IMR-90 (cell line): Measurements from ENCODE around the gene SEZ6L. TPM values are rescaled to one million over a fixed set of nuclear protein-coding genes. Genes with fewer than 3 reads are reported as not detected.

Experiments
- ATAC-seq: fragments of 200-7000 bp; cut with Tn5 transposase; 2 replicates; pipeline ENCODE4 v1.9.1; 2020; ENCODE audit warnings: low read depth, mild to moderate bottlenecking, moderate library complexity
- BruUV-seq: library from RNA; stranded (reverse); fragments of 400-500 nt; replicated peaks from 2 replicates; lab custom pipeline; 2021; lab: Mats Ljungman, UMichigan
- CTCF ChIA-PET: fragments of 300-600 bp; formaldehyde crosslinking; extraction: SDS; loops from one replicate; lab custom pipeline; 2021; ENCODE audit warnings: antibody characterized with exemption; lab: Yijun Ruan, JAX
- POLR2A ChIA-PET: fragments of 300-600 bp; sonication (Branson Sonifier 250); formaldehyde crosslinking; loops from one replicate; lab custom pipeline; 2022; ENCODE audit warnings: antibody characterized with exemption; ENCODE audit not compliant: unreplicated experiment; lab: Charles Lee
- DNase-seq: peaks from one replicate; pipeline ENCODE4 v3.0.0; 2013
- H2AFZ ChIP-seq: replicated peaks from 2 replicates; pipeline ENCODE3; 2013; ENCODE audit warnings: low read length, mild to moderate bottlenecking; ENCODE audit not compliant: poor library complexity
- H2AK5ac ChIP-seq: 2 replicates; pipeline ENCODE4 v1.6.1; 2013; ENCODE audit warnings: low read depth, low read length, inconsistent platforms
- H2AK9ac ChIP-seq: replicated peaks from 2 replicates; pipeline ENCODE3; 2013; ENCODE audit warnings: mild to moderate bottlenecking, low read depth, low read length, moderate library complexity; ENCODE audit not compliant: poor library complexity
- H2BK120ac ChIP-seq: 2 replicates; pipeline ENCODE4 v1.6.1; 2013; ENCODE audit warnings: low read depth, low read length, inconsistent platforms
- H2BK15ac ChIP-seq: 3 replicates; pipeline ENCODE4 v1.6.1; 2013; ENCODE audit warnings: low read depth, low read length, inconsistent platforms
- H2BK20ac ChIP-seq: 2 replicates; pipeline ENCODE4 v1.6.1; 2013; ENCODE audit warnings: low read depth, mild to moderate bottlenecking, inconsistent platforms, low read length, moderate library complexity
- H2BK5ac ChIP-seq: 2 replicates; pipeline ENCODE4 v1.6.1; 2013; ENCODE audit warnings: mild to moderate bottlenecking, low read depth, low read length, inconsistent platforms; ENCODE audit not compliant: poor library complexity, severe bottlenecking
- H3K14ac ChIP-seq: replicated peaks from 2 replicates; pipeline ENCODE4 v1.6.1; 2013; ENCODE audit warnings: low read depth, low read length, inconsistent platforms
- H3K18ac ChIP-seq: 2 replicates; pipeline ENCODE4 v1.6.1; 2013; ENCODE audit warnings: low read depth, low read length, control low read depth
- H3K23ac ChIP-seq: 2 replicates; pipeline ENCODE4 v1.6.1; 2013; ENCODE audit warnings: low read depth, low read length, inconsistent platforms
- H3K27ac ChIP-seq: 2 replicates; pipeline ENCODE4 v1.5.1; 2013; ENCODE audit warnings: mild to moderate bottlenecking, control low read depth, low read length; ENCODE audit not compliant: insufficient read depth
- H3K27me3 ChIP-seq: 2 replicates; pipeline ENCODE4 v1.6.1; 2013; ENCODE audit warnings: low read length; ENCODE audit not compliant: control insufficient read depth, insufficient read depth
- H3K36me3 ChIP-seq: 2 replicates; pipeline ENCODE4 v1.6.1; 2013; ENCODE audit warnings: low read length, mixed read lengths; ENCODE audit not compliant: control insufficient read depth, insufficient read depth
- H3K4ac ChIP-seq: 2 replicates; pipeline ENCODE4 v1.6.1; 2013; ENCODE audit warnings: low read depth, low read length, inconsistent platforms
- H3K4me1 ChIP-seq: 2 replicates; pipeline ENCODE4 v1.6.1; 2013; ENCODE audit warnings: low read length, mixed read lengths; ENCODE audit not compliant: control insufficient read depth, insufficient read depth
- H3K4me2 ChIP-seq: 2 replicates; pipeline ENCODE4 v1.6.1; 2013; ENCODE audit warnings: low read depth, mild to moderate bottlenecking, control low read depth, low read length, moderate library complexity
- H3K4me3 ChIP-seq: 2 replicates; pipeline ENCODE4 v1.5.1; 2013; ENCODE audit warnings: low read depth, mild to moderate bottlenecking, control low read depth, low read length, moderate library complexity; ENCODE audit not compliant: insufficient read depth
- H3K56ac ChIP-seq: 2 replicates; pipeline ENCODE4 v1.6.1; 2013; ENCODE audit warnings: low read length, inconsistent platforms; ENCODE audit not compliant: insufficient read depth; ENCODE audit errors: extremely low read depth
- H3K79me1 ChIP-seq, 2 experiments: 2 replicates each; pipeline ENCODE4 v1.6.1; 2013; ENCODE audit warnings: low read length in 2 of 2, inconsistent platforms in 1 of 2, low read depth in 1 of 2
- H3K9ac ChIP-seq: 2 replicates; pipeline ENCODE4 v1.6.1; 2013; ENCODE audit warnings: low read depth, low read length, control low read depth
- H3K9me1 ChIP-seq: 2 replicates; pipeline ENCODE4 v1.6.1; 2013; ENCODE audit warnings: low read length, inconsistent platforms; ENCODE audit not compliant: insufficient read depth
- H3K9me3 ChIP-seq: 2 replicates; pipeline ENCODE4 v1.6.1; 2013; ENCODE audit warnings: low read length; ENCODE audit not compliant: control insufficient read depth, insufficient read depth
- H4K20me1 ChIP-seq: 2 replicates; pipeline ENCODE4 v1.6.1; 2013; ENCODE audit warnings: low read length, inconsistent platforms; ENCODE audit not compliant: insufficient read depth
- H4K5ac ChIP-seq: 2 replicates; pipeline ENCODE4 v1.6.1; 2013; ENCODE audit warnings: mild to moderate bottlenecking, low read depth, low read length, control low read depth
- H4K8ac ChIP-seq, 2 experiments: 2 replicates each; pipeline ENCODE4 v1.6.1; 2013; ENCODE audit warnings: low read depth in 2 of 2, low read length in 2 of 2, control low read depth in 1 of 2, inconsistent platforms in 1 of 2
- H4K91ac ChIP-seq: 2 replicates; pipeline ENCODE4 v1.6.1; 2013; ENCODE audit warnings: low read depth, low read length, inconsistent platforms; ENCODE audit not compliant: insufficient read depth
- BHLHE40 ChIP-seq: fragments of 150-350 bp; IDR thresholded peaks from 2 replicates; pipeline ENCODE4 v1.6.1; 2016; ENCODE audit warnings: mild to moderate bottlenecking, low read depth, low read length
- CEBPB ChIP-seq: IDR thresholded peaks from 2 replicates; pipeline ENCODE4 v1.6.1; 2012; ENCODE audit warnings: low read depth, low read length, improper control_type of control experiment
- CHD1 ChIP-seq: IDR thresholded peaks from 2 replicates; pipeline ENCODE4 v1.6.1; 2012; ENCODE audit warnings: low read depth, low read length, improper control_type of control experiment
- CTCF ChIP-seq: conservative IDR thresholded peaks from 2 replicates; pipeline ENCODE4 v1.5.1; 2012; ENCODE audit warnings: mild to moderate bottlenecking, low read depth, low read length, improper control_type of control experiment
- ELK1 ChIP-seq: fragments of 150-350 bp; IDR thresholded peaks from 2 replicates; pipeline ENCODE4 v1.6.1; 2016; ENCODE audit warnings: low read depth, mild to moderate bottlenecking, low read length, moderate library complexity, borderline replicate concordance
- MAFK ChIP-seq: IDR thresholded peaks from 2 replicates; pipeline ENCODE4 v1.6.1; 2012; ENCODE audit warnings: low read depth, low read length, improper control_type of control experiment
- NFE2L2 ChIP-seq: fragments of 150-350 bp; IDR thresholded peaks from 2 replicates; pipeline ENCODE4 v1.6.1; 2016; ENCODE audit warnings: low read depth, mild to moderate bottlenecking, low read length
- POLR2A ChIP-seq: IDR thresholded peaks from 2 replicates; pipeline ENCODE4 v1.6.1; 2012; ENCODE audit warnings: mild to moderate bottlenecking, low read depth, low read length
- RAD21 ChIP-seq: IDR thresholded peaks from 2 replicates; pipeline ENCODE4 v1.6.1; 2012; ENCODE audit warnings: low read length, improper control_type of control experiment
- RFX5 ChIP-seq: IDR thresholded peaks from 2 replicates; pipeline ENCODE4 v1.8.0; 2012; ENCODE audit warnings: low read depth, mild to moderate bottlenecking, low read length, moderate library complexity
- SMC3 ChIP-seq: fragments of 150-350 bp; IDR thresholded peaks from 2 replicates; pipeline ENCODE4 v1.6.1; 2016; ENCODE audit warnings: low read depth, mild to moderate bottlenecking, antibody characterized with exemption, low read length, moderate library complexity
- WGBS, 2 experiments: methylation state at CpG; one replicate each; pipeline versions ENCODE4 v1.1.5 to v1.1.7; 2013; ENCODE audit warnings: missing lambda C conversion rate in 2 of 2; ENCODE audit not compliant: insufficient read length in 1 of 2; ENCODE audit errors: extremely low coverage in 2 of 2; 5-methylcytosine and 5-hydroxymethylcytosine counted together
- dilution Hi-C: fragments of 300-500 bp; cut with HindIII; formaldehyde crosslinking; loops from one replicate; pipeline ENCODE4 v1.14.3; 2018; ENCODE audit warnings: low sequenced_read_pairs; ENCODE audit not compliant: unreplicated experiment
- in situ Hi-C: fragments of 300-500 bp; cut with MboI; formaldehyde crosslinking; loops from 3 replicates; pipeline ENCODE4 v1.14.3; 2019; ENCODE audit warnings: low sequenced_read_pairs, inconsistent platforms, mixed read lengths
- intact Hi-C: fragments of 100-400 bp; cut with micrococcal nuclease; formaldehyde crosslinking; loops from 2 replicates; pipeline ENCODE4 v1.10.0; 2022
- polyA plus RNA-seq, 3 experiments: library from polyadenylated mRNA; depleted of rRNA; stranded (reverse); fragments of >200 nt; gene quantifications; 2 replicates each; pipeline ENCODE4 v1.2.3, GENCODE V29; 2012; ENCODE audit warnings: low replicate concordance in 1 of 3
- total RNA-seq: library from RNA; depleted of rRNA; stranded (reverse); fragments of >200 nt; gene quantifications from 2 replicates; pipeline ENCODE4 v1.2.3, GENCODE V29; 2012

The SEZ6L gene
- total and polyA plus RNA-seq, 2 of the 4 experiments (the other 2 are of a cell fraction) = not detected

- Histone ChIP-seq H3K9me3 (peaks cover 4% of the 10 kb centered on the region), H3K79me1 (no peaks in the 10 kb centered on the region), H2BK20ac (no peak overlapping the region), H3K23ac (no peak overlapping the region), H3K56ac (no peak overlapping the region), H3K14ac (no peak overlapping the region), H2BK5ac (no peak overlapping the region), H3K4ac (no peak overlapping the region), H4K5ac (no peak overlapping the region), H3K36me3 (no peaks in the 10 kb centered on the region), H2AK9ac (no peak overlapping the region), H3K9me1 (no peaks in the 10 kb centered on the region), H2BK120ac (no peak overlapping the region), H3K18ac (no peak overlapping the region), H2AK5ac (no peak overlapping the region), H3K4me2 (no peak overlapping the region), H3K27ac (no peak overlapping the region), H3K9ac (no peak overlapping the region), H4K8ac (no peak overlapping the region), H4K20me1 (no peaks in the 10 kb centered on the region), H2BK15ac (no peak overlapping the region), H3K27me3 (no peaks in the 10 kb centered on the region), H3K4me1 (no peaks in the 10 kb centered on the region), H2AFZ (no peak overlapping the region), H3K4me3 (no peak overlapping the region), H4K91ac (no peak overlapping the region)
- ChIA-PET CTCF (no interaction called here), POLR2A (no interaction called here)
- dilution Hi-C loops = no loop called here
- ATAC-seq = no peak
- no peak for DNase-seq
- no CpG with 5 or more reads among the region's 2 CpGs for WGBS, 2 experiments
- intact Hi-C loops = no loop called here
- in situ Hi-C loops = no loop called here
- BruUV-seq = no TSS peak
- no peak for TF ChIP-seq CTCF
- TF ChIP-seq BHLHE40 = no peak
- no peak for TF ChIP-seq CEBPB
- TF ChIP-seq RAD21 = no peak
- no peak for TF ChIP-seq MAFK
- no peak for TF ChIP-seq NFE2L2
- TF ChIP-seq CHD1 = no peak
- no peak for TF ChIP-seq POLR2A
- no peak for TF ChIP-seq SMC3
- TF ChIP-seq RFX5 = no peak
- no peak for TF ChIP-seq ELK1
These were observed 15.9 kb downstream of the SEZ6L start for GRCh38 chr22:26185190-26185589.
